HG03432 (cell line): ENCODE data around the gene NFASC.

Experiments used
- ATAC-seq: cut with Tn5 transposase; IDR thresholded peaks from one replicate; pipeline ENCODE4 v1.9.1; 2021; ENCODE audit warnings: mild to moderate bottlenecking, moderate library complexity; ENCODE audit not compliant: unreplicated experiment

NFASC gene

GRCh38 chr1:204979306-204979705, 108.6 kb downstream of the NFASC start:
- no peak for ATAC-seq

GRCh38 chr1:204979891-204980649, 109.4 kb downstream of the NFASC start:
- no peak for ATAC-seq

GRCh38 chr1:204980840-204981405, 110.3 kb downstream of the NFASC start:
- no peak for ATAC-seq

GRCh38 chr1:204983136-204983535, 112.5 kb downstream of the NFASC start:
- no peak for ATAC-seq

- no peak for ATAC-seq
Measured at GRCh38 chr1:204983881-204984280, 113.2 kb downstream of the NFASC start.

- ATAC-seq = no peak
Measured at GRCh38 chr1:204984499-204984898, 113.8 kb downstream of the NFASC start.

- no peak for ATAC-seq
Measured at GRCh38 chr1:204986181-204986580, 115.5 kb downstream of the NFASC start.

GRCh38 chr1:204987689-204988088, 117.0 kb downstream of the NFASC start:
- no peak for ATAC-seq

- ATAC-seq = no peak
Measured at GRCh38 chr1:204988196-204988595, 117.5 kb downstream of the NFASC start.

- no peak for ATAC-seq
Measured at GRCh38 chr1:204989266-204990058, 118.8 kb downstream of the NFASC start.

- ATAC-seq = no peak
Measured at GRCh38 chr1:204990059-204990664, 119.5 kb downstream of the NFASC start.

- no peak for ATAC-seq
Measured at GRCh38 chr1:204990721-204991341, 120.2 kb downstream of the NFASC start.

GRCh38 chr1:204991342-204991844, 120.7 kb downstream of the NFASC start:
- ATAC-seq = peak; percentile 68

GRCh38 chr1:204992201-204992997, 121.7 kb downstream of the NFASC start:
- no peak for ATAC-seq

GRCh38 chr1:204992998-204993314, 122.3 kb downstream of the NFASC start:
- no peak for ATAC-seq

- ATAC-seq = no peak
Measured at GRCh38 chr1:204994086-204994862, 123.6 kb downstream of the NFASC start.

GRCh38 chr1:204996981-204997380, 126.3 kb downstream of the NFASC start:
- ATAC-seq = no peak

GRCh38 chr1:204997591-204998355, 127.1 kb downstream of the NFASC start:
- no peak for ATAC-seq

- no peak for ATAC-seq
Measured at GRCh38 chr1:205001162-205001561, 130.5 kb downstream of the NFASC start.
